ENCODE data around the gene TMEM170A. TPM values are rescaled to one million over a fixed set of nuclear protein-coding genes. Genes with fewer than 3 reads are reported as not detected.

The TMEM170A gene
- total RNA-seq, 1 donor from 2014 or later = 16.4 TPM

Other genes starting within 250 kb of the TMEM170A start
- not detected in 2 replicates for gene CTRB1, start 245.7 kb downstream of the TMEM170A start, total RNA-seq
- gene BCAR1, start 213.1 kb downstream of the TMEM170A start, total RNA-seq = 241 and 296 TPM in 2 replicates
- 36.9 and 38.7 TPM in 2 replicates for gene CFDP1, start 31.2 kb downstream of the TMEM170A start, total RNA-seq
- 2.5 and 3.4 TPM in 2 replicates for gene CHST6, start 30.8 kb upstream of the TMEM170A start, total RNA-seq
- 0.09 TPM in 1 of 2 replicates, not detected in the other for gene CHST5, start 71.4 kb upstream of the TMEM170A start, total RNA-seq
- gene TMEM231, start 91.6 kb upstream of the TMEM170A start, total RNA-seq = 10.5 and 10.7 TPM in 2 replicates
- 108 and 109 TPM in 2 replicates for gene GABARAPL2, start 101.7 kb upstream of the TMEM170A start, total RNA-seq
- 37.4 and 37.9 TPM in 2 replicates for gene ADAT1, start 158.6 kb upstream of the TMEM170A start, total RNA-seq
- 150 and 155 TPM in 2 replicates for gene KARS1, start 183.0 kb upstream of the TMEM170A start, total RNA-seq
- 57.4 and 65.7 TPM in 2 replicates for gene TERF2IP, start 183.1 kb upstream of the TMEM170A start, total RNA-seq
- not detected in 2 replicates for gene CPHXL2, start 212.3 kb upstream of the TMEM170A start, total RNA-seq
- gene DUXB, start 236.8 kb upstream of the TMEM170A start, total RNA-seq = not detected in 2 replicates